SU-DHL-6 (cell line): ENCODE measurements around the gene MSH4.

Experiments used
- EZH2phosphoT487 ChIP-seq: fragments of 200-600 bp; sonication (generic), shearing (Covaris generic); conservative IDR thresholded peaks from 2 replicates; pipeline ENCODE4 v1.6.1; 2018; ENCODE audit warnings: mild to moderate bottlenecking, antibody characterized with exemption, low read length, moderate library complexity, mixed read lengths
- TF ChIP-seq, protein P1 (sequence below): fragments of 200-600 bp; sonication (generic); IDR thresholded peaks from one replicate; pipeline ENCODE4 v1.5.1; 2017; ENCODE audit warnings: antibody characterized with exemption, mild to moderate bottlenecking, low read length, moderate library complexity; ENCODE audit not compliant: insufficient read depth, poor library complexity, severe bottlenecking

DNA sequence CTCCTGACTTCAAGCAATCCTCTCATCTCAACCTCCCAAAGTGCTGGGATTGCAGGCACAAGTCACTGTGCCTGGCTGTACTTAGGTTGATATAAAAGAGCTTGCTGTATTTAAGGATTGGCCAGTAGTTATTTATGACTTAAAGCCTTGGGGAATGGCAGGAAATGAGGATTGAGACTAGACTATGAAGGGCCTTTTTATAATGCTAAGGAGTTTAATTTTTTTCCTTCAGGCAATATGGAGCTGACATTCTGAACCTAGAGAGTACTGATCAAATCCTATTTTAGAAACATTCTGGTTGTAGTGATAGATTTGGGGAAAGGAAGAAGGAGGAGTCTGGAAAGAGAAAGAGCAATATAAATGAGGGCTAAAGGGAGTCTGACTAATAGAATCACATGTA is 44.7 kb downstream of the MSH4 start:
- TF ChIP-seq EZH2phosphoT487, result no peak
- TF ChIP-seq, protein P1, sequence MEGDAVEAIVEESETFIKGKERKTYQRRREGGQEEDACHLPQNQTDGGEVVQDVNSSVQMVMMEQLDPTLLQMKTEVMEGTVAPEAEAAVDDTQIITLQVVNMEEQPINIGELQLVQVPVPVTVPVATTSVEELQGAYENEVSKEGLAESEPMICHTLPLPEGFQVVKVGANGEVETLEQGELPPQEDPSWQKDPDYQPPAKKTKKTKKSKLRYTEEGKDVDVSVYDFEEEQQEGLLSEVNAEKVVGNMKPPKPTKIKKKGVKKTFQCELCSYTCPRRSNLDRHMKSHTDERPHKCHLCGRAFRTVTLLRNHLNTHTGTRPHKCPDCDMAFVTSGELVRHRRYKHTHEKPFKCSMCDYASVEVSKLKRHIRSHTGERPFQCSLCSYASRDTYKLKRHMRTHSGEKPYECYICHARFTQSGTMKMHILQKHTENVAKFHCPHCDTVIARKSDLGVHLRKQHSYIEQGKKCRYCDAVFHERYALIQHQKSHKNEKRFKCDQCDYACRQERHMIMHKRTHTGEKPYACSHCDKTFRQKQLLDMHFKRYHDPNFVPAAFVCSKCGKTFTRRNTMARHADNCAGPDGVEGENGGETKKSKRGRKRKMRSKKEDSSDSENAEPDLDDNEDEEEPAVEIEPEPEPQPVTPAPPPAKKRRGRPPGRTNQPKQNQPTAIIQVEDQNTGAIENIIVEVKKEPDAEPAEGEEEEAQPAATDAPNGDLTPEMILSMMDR, result no peak
